H1 (cell line): ENCODE data around the gene SPIB. TPM values are rescaled to one million over a fixed set of nuclear protein-coding genes. Genes with fewer than 3 reads are reported as not detected.
A peak's percentile ranks its signal among the peaks of the same experiment; 100 is the strongest.

ENCODE experiments used
- CTCF ChIP-seq, 3 experiments: IDR thresholded peaks; 1 replicate in 2 of 3; 2 replicates in 1 of 3; pipeline versions ENCODE4 v1.5.1 to v1.6.1; 2011; ENCODE audit warnings: low read length in 3 of 3, mild to moderate bottlenecking in 3 of 3, inconsistent platforms in 2 of 3, low read depth in 1 of 3, moderate library complexity in 1 of 3; ENCODE audit not compliant: insufficient read depth in 1 of 3; ENCODE audit errors: control extremely low read depth in 1 of 3
- KDM4A ChIP-seq: IDR thresholded peaks from one replicate; pipeline ENCODE4 v1.7.1; 2012; ENCODE audit warnings: low read depth, mild to moderate bottlenecking, moderate library complexity, low read length, inconsistent platforms; ENCODE audit not compliant: severe bottlenecking
- RNF2 ChIP-seq: fragments of 200-900, 300-1000 bp; sonication (generic); IDR thresholded peaks from 2 replicates; pipeline ENCODE4 v1.7.1; 2016; ENCODE audit warnings: borderline replicate concordance, low read depth, mild to moderate bottlenecking, antibody characterized with exemption, low read length; ENCODE audit not compliant: poor library complexity, severe bottlenecking; ENCODE audit errors: missing control alignments
- SIRT6 ChIP-seq: IDR thresholded peaks from one replicate; pipeline ENCODE4 v1.7.1; 2012; ENCODE audit warnings: low read length, inconsistent platforms
- SUZ12 ChIP-seq: fragments of 200-600 bp; sonication (generic); IDR thresholded peaks from 2 replicates; pipeline ENCODE4 v1.6.1; 2012; ENCODE audit warnings: mild to moderate bottlenecking, inconsistent platforms, low read length, moderate library complexity, mixed read lengths
- polyA plus RNA-seq, 7 experiments: library from polyadenylated mRNA; depleted of rRNA in 3 of 7; stranded (reverse) in 5 of 7; unstranded in 2 of 7; fragments of >200 nt in 5 of 7; fragments of 200-250 nt in 2 of 7; gene quantifications; 1 replicate in 5 of 7; 2 replicates in 1 of 7; 4 replicates in 1 of 7; pipeline versions ENCODE4 v1.2.1 to v1.2.3, GENCODE V29; 2011 to 2013; ENCODE audit warnings: missing spikeins in 2 of 7, mixed read lengths in 2 of 7
- total RNA-seq: library from RNA; stranded (reverse); fragmentation: NEBNext Ultra II Directional; extraction: Animal tissue kit (Norgen Biotek cat#: 25700); gene quantifications from 2 replicates; pipeline ENCODE4 v1.2.1, GENCODE V29; 2021
- TF ChIP-seq, protein P1 (sequence below): fragments of 300-600 bp; sonication (generic); IDR thresholded peaks from 2 replicates; pipeline ENCODE4 v1.7.1; 2012; ENCODE audit warnings: low read length, moderate library complexity, mild to moderate bottlenecking, inconsistent platforms; ENCODE audit not compliant: insufficient replicate concordance

Gene SPIB
- total and polyA plus RNA-seq, 2 of the 8 experiments (the other 6 are each of a cell fraction or from before 2014, with no cell fraction given) = 11.1 to 17.4 TPM

DNA sequence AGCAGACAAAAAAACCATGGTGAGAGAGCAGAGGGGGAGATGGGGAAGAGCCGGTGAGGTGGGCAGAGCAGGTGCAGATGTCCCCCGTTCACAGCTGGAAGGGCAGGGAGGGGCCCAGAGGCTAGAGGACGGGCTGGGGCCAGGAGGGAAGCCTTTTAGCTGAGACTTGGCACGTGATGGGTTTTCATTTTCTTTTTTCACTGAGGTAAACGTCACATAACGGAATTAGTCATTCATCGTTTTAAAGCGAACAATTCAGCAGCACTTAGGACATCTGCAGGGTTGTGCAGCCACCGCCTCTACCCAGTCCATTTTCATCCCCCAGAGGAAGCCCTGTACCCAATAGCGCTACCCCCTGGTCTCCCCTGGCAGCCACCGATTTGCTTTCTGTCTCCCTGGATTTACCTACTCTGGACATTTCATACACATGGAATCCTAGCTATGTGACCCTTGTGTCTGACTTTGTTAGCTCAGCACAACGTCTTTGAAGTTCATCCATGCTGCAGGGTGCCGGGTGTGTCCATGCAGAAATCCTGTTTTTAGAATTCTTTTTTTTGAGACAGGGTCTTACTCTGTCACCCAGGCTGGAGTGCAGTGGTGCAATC, 41.5 kb downstream of the SPIB start (continued):
- TF ChIP-seq, protein P1, sequence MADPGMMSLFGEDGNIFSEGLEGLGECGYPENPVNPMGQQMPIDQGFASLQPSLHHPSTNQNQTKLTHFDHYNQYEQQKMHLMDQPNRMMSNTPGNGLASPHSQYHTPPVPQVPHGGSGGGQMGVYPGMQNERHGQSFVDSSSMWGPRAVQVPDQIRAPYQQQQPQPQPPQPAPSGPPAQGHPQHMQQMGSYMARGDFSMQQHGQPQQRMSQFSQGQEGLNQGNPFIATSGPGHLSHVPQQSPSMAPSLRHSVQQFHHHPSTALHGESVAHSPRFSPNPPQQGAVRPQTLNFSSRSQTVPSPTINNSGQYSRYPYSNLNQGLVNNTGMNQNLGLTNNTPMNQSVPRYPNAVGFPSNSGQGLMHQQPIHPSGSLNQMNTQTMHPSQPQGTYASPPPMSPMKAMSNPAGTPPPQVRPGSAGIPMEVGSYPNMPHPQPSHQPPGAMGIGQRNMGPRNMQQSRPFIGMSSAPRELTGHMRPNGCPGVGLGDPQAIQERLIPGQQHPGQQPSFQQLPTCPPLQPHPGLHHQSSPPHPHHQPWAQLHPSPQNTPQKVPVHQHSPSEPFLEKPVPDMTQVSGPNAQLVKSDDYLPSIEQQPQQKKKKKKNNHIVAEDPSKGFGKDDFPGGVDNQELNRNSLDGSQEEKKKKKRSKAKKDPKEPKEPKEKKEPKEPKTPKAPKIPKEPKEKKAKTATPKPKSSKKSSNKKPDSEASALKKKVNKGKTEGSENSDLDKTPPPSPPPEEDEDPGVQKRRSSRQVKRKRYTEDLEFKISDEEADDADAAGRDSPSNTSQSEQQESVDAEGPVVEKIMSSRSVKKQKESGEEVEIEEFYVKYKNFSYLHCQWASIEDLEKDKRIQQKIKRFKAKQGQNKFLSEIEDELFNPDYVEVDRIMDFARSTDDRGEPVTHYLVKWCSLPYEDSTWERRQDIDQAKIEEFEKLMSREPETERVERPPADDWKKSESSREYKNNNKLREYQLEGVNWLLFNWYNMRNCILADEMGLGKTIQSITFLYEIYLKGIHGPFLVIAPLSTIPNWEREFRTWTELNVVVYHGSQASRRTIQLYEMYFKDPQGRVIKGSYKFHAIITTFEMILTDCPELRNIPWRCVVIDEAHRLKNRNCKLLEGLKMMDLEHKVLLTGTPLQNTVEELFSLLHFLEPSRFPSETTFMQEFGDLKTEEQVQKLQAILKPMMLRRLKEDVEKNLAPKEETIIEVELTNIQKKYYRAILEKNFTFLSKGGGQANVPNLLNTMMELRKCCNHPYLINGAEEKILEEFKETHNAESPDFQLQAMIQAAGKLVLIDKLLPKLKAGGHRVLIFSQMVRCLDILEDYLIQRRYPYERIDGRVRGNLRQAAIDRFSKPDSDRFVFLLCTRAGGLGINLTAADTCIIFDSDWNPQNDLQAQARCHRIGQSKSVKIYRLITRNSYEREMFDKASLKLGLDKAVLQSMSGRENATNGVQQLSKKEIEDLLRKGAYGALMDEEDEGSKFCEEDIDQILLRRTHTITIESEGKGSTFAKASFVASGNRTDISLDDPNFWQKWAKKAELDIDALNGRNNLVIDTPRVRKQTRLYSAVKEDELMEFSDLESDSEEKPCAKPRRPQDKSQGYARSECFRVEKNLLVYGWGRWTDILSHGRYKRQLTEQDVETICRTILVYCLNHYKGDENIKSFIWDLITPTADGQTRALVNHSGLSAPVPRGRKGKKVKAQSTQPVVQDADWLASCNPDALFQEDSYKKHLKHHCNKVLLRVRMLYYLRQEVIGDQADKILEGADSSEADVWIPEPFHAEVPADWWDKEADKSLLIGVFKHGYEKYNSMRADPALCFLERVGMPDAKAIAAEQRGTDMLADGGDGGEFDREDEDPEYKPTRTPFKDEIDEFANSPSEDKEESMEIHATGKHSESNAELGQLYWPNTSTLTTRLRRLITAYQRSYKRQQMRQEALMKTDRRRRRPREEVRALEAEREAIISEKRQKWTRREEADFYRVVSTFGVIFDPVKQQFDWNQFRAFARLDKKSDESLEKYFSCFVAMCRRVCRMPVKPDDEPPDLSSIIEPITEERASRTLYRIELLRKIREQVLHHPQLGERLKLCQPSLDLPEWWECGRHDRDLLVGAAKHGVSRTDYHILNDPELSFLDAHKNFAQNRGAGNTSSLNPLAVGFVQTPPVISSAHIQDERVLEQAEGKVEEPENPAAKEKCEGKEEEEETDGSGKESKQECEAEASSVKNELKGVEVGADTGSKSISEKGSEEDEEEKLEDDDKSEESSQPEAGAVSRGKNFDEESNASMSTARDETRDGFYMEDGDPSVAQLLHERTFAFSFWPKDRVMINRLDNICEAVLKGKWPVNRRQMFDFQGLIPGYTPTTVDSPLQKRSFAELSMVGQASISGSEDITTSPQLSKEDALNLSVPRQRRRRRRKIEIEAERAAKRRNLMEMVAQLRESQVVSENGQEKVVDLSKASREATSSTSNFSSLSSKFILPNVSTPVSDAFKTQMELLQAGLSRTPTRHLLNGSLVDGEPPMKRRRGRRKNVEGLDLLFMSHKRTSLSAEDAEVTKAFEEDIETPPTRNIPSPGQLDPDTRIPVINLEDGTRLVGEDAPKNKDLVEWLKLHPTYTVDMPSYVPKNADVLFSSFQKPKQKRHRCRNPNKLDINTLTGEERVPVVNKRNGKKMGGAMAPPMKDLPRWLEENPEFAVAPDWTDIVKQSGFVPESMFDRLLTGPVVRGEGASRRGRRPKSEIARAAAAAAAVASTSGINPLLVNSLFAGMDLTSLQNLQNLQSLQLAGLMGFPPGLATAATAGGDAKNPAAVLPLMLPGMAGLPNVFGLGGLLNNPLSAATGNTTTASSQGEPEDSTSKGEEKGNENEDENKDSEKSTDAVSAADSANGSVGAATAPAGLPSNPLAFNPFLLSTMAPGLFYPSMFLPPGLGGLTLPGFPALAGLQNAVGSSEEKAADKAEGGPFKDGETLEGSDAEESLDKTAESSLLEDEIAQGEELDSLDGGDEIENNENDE = no peak
- TF ChIP-seq RNF2 (no peak), KDM4A (no peak), CTCF (IDR thresholded peaks at IDR 0.05; ENCODE audit: control extremely low read depth in 1 of 3, insufficient read depth in 1 of 3, low read depth in 1 of 3, low read length in 3 of 3) (peak; percentile 15 to 21 (median 18); a peak in 2 of 4 replicates), SUZ12 (no peak), SIRT6 (no peak)
